Glutamatergic neuron (in vitro differentiated cells): Measurements from ENCODE around the gene MEI4. TPM values are rescaled to one million over a fixed set of nuclear protein-coding genes. Genes with fewer than 3 reads are reported as not detected.

Experiments used
- DNase-seq: peaks from one replicate; pipeline ENCODE4 v3.0.0; 2022
- H3K27ac Mint-ChIP-seq: one replicate; pipeline ENCODE4 v1.8.0; 2020; ENCODE audit warnings: mild to moderate bottlenecking, mixed read lengths, inconsistent platforms; ENCODE audit not compliant: unreplicated experiment
- H3K27me3 Mint-ChIP-seq: one replicate; pipeline ENCODE4 v1.8.0; 2020; ENCODE audit warnings: mild to moderate bottlenecking, moderate library complexity, mixed read lengths, inconsistent platforms; ENCODE audit not compliant: unreplicated experiment
- H3K36me3 Mint-ChIP-seq: one replicate; pipeline ENCODE4 v1.8.0; 2020; ENCODE audit warnings: mild to moderate bottlenecking, mixed read lengths, inconsistent platforms; ENCODE audit not compliant: unreplicated experiment
- H3K4me1 Mint-ChIP-seq: one replicate; pipeline ENCODE4 v1.8.0; 2020; ENCODE audit warnings: mild to moderate bottlenecking, low read depth, mixed read lengths, inconsistent platforms; ENCODE audit not compliant: unreplicated experiment
- H3K4me3 Mint-ChIP-seq: one replicate; pipeline ENCODE4 v1.8.0; 2020; ENCODE audit warnings: mild to moderate bottlenecking, mixed read lengths, inconsistent platforms; ENCODE audit not compliant: unreplicated experiment
- H3K9me3 Mint-ChIP-seq: one replicate; pipeline ENCODE4 v1.8.0; 2020; ENCODE audit warnings: mild to moderate bottlenecking, moderate library complexity, mixed read lengths, inconsistent platforms; ENCODE audit not compliant: unreplicated experiment
- total RNA-seq: library from RNA; stranded (reverse); fragmentation: NEBNext Ultra II Directional; extraction: Animal tissue kit (Norgen Biotek cat#: 25700); gene quantifications from one replicate; pipeline ENCODE4 v1.2.1, GENCODE V29; 2021; ENCODE audit not compliant: unreplicated experiment
- TF ChIP-seq, protein P1 (sequence below): fragments of 200-600 bp; sonication (generic); IDR thresholded peaks from one replicate; pipeline ENCODE4 v1.5.0; 2021; ENCODE audit not compliant: partially characterized antibody, unreplicated experiment

MEI4 gene
- total RNA-seq, 1 donor from 2014 or later: 0.86 TPM

DNA sequence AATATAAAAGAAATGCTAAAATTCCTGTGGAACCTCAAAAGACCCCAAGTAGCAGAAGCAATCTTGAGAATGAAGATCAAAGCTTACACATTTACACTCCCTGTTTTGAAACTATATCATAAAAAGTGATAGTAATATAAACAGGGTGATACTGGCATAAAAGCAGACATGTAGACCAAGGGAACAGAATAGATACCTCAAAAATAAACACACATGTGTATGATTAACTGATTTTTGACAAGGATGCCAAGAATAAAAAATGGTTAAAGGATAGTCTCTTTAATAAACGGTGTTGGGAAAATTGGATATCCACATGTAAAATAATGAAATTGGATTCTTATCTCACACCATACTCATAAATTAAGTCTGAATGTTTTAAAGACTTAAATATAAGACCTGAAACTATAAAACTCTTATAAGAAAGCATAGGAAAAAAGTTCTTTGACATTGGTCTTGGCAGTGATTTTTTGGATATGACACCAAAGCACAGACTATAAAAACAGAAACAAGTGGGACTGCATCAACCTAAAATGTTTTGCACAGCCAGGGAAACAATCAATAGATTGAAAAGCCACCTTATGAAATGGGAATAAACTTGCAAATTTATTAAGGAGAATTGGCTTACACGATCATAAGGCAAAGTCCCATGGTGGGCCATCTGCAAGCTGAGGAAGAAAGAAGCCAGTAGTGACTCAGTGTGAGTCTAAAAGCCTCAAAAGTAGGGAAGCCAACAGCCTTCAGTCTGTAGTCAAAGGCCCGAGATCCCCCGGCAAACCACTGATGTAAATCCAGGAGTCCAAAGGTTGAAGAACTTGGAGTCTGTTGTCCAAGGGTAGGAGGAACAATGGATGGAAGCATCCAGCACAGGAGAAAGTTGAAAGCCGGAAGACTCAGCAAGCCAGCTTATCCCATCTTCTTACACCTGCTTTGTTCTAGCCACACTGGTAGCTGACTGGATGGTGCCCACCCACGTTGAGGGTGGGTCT lies 144.3 kb downstream of the MEI4 start:
- H3K27me3 Mint-ChIP-seq: no peaks in the 10 kb centered on the region
- no peak for DNase-seq
- no peaks in the 10 kb centered on the region for H3K36me3 Mint-ChIP-seq
- H3K9me3 Mint-ChIP-seq: no peaks in the 10 kb centered on the region
- no peak overlapping the region for H3K27ac Mint-ChIP-seq
- TF ChIP-seq, protein P1, sequence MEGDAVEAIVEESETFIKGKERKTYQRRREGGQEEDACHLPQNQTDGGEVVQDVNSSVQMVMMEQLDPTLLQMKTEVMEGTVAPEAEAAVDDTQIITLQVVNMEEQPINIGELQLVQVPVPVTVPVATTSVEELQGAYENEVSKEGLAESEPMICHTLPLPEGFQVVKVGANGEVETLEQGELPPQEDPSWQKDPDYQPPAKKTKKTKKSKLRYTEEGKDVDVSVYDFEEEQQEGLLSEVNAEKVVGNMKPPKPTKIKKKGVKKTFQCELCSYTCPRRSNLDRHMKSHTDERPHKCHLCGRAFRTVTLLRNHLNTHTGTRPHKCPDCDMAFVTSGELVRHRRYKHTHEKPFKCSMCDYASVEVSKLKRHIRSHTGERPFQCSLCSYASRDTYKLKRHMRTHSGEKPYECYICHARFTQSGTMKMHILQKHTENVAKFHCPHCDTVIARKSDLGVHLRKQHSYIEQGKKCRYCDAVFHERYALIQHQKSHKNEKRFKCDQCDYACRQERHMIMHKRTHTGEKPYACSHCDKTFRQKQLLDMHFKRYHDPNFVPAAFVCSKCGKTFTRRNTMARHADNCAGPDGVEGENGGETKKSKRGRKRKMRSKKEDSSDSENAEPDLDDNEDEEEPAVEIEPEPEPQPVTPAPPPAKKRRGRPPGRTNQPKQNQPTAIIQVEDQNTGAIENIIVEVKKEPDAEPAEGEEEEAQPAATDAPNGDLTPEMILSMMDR: no peak
- H3K4me3 Mint-ChIP-seq: no peak overlapping the region
- no peaks in the 10 kb centered on the region for H3K4me1 Mint-ChIP-seq

DNA sequence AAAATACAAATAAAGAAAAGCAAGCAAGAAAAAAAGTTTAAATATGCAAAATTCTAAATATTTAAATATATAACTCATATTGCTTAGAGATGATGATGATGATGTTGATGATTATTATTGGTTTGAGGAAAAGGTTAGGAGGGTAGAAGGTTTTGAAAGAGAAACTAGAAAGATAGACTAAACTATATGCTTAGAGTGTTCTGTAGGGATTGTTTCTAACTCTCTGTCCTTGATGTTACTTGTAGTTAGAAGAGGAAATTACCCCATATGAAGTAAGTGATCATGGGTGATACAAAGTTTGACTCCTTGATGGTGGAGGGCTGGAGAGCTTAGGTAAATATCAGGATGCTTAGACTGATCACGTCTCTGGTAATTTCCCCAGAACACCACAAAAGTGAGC lies 159.5 kb downstream of the MEI4 start:
- Mint-ChIP-seq H3K36me3 (no peaks in the 10 kb centered on the region), H3K27ac (no peak overlapping the region), H3K27me3 (no peaks in the 10 kb centered on the region), H3K9me3 (no peaks in the 10 kb centered on the region), H3K4me3 (no peak overlapping the region), H3K4me1 (no peaks in the 10 kb centered on the region)
- no peak for DNase-seq
- TF ChIP-seq, protein P1: no peak

DNA sequence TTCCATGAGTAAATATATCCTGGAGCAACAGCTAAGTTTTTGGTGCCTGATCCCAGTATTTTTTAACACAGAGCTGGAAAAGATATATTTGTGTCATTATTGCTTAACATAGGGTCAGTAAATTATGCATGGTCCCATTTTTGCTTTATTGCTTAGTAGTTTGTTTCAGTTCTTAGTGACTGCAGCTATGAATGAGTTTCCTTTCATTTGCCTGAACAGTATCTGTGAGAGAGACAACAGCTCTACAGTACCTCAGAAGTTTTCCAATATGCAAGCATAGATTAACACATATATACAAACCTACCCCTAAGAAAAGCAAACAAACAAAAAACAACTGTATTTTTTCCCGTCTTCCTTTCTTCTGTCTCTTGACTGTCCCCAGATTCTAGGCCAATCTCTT lies 160.3 kb downstream of the MEI4 start:
- DNase-seq: no peak
- H3K4me1 Mint-ChIP-seq: no peaks in the 10 kb centered on the region
- H3K36me3 Mint-ChIP-seq: no peaks in the 10 kb centered on the region
- no peak overlapping the region for H3K27ac Mint-ChIP-seq
- H3K27me3 Mint-ChIP-seq: no peaks in the 10 kb centered on the region
- no peaks in the 10 kb centered on the region for H3K9me3 Mint-ChIP-seq
- TF ChIP-seq, protein P1: no peak
- no peak overlapping the region for H3K4me3 Mint-ChIP-seq

DNA sequence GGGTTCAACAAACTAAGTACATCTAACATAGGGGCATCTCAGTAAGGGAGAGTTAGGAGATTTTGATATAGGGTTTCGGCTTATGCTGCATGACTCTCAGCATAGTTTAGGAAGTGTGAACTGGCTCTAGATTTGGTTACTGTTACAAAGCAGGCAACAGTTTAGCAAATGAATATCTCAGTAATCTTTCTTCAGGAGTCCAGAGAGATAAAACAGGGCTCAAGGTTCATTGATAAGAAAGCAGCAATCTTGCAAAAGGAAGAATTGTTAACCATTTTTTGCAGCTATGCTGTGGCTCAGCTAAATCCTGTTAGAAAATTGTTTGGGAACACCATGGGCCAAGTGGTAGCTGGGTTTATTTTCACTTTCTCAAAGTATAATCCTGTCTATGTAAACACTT lies 161.3 kb downstream of the MEI4 start:
- TF ChIP-seq, protein P1: no peak
- Mint-ChIP-seq H3K27me3 (no peaks in the 10 kb centered on the region), H3K4me1 (no peaks in the 10 kb centered on the region), H3K27ac (no peak overlapping the region), H3K4me3 (no peak overlapping the region), H3K36me3 (no peaks in the 10 kb centered on the region), H3K9me3 (no peaks in the 10 kb centered on the region)
- no peak for DNase-seq

DNA sequence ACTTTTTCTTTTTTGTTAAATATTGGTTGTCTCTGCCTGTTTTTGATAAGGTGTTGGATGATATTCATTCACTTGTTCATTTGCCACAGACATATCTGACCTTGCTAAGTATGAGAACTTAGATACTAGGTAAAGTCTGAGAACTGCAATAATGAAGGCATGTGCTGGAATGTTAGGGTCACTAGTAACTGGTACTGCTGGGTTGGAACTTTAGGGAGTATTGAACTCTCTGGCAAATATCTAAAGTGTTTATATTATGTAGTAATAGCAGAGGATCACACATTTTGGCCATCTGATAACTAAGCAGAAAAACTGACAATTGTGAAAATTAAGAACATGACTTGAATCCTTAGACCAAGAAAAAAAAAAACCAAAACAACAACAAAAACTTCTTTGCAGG lies 162.7 kb downstream of the MEI4 start:
- no peaks in the 10 kb centered on the region for H3K27me3 Mint-ChIP-seq
- no peak for DNase-seq
- no peak overlapping the region for H3K27ac Mint-ChIP-seq
- H3K9me3 Mint-ChIP-seq: no peaks in the 10 kb centered on the region
- no peaks in the 10 kb centered on the region for H3K36me3 Mint-ChIP-seq
- no peaks in the 10 kb centered on the region for H3K4me1 Mint-ChIP-seq
- TF ChIP-seq, protein P1: no peak
- no peak overlapping the region for H3K4me3 Mint-ChIP-seq
